GM12892 (cell line): Measurements from ENCODE around the gene PAFAH1B1.

Experiments used
- POLR2A ChIP-seq: IDR thresholded peaks from 2 replicates; pipeline ENCODE4 v1.6.1; 2011; ENCODE audit warnings: low read depth, low read length, control low read depth
- POLR2AphosphoS5 ChIP-seq: IDR thresholded peaks from 2 replicates; pipeline ENCODE4 v1.6.1; 2011; ENCODE audit warnings: low read depth, low read length, control low read depth
- TAF1 ChIP-seq: IDR thresholded peaks from 2 replicates; pipeline ENCODE4 v1.6.1; 2011; ENCODE audit warnings: low read depth, mild to moderate bottlenecking, control low read depth, low read length, borderline replicate concordance

DNA sequence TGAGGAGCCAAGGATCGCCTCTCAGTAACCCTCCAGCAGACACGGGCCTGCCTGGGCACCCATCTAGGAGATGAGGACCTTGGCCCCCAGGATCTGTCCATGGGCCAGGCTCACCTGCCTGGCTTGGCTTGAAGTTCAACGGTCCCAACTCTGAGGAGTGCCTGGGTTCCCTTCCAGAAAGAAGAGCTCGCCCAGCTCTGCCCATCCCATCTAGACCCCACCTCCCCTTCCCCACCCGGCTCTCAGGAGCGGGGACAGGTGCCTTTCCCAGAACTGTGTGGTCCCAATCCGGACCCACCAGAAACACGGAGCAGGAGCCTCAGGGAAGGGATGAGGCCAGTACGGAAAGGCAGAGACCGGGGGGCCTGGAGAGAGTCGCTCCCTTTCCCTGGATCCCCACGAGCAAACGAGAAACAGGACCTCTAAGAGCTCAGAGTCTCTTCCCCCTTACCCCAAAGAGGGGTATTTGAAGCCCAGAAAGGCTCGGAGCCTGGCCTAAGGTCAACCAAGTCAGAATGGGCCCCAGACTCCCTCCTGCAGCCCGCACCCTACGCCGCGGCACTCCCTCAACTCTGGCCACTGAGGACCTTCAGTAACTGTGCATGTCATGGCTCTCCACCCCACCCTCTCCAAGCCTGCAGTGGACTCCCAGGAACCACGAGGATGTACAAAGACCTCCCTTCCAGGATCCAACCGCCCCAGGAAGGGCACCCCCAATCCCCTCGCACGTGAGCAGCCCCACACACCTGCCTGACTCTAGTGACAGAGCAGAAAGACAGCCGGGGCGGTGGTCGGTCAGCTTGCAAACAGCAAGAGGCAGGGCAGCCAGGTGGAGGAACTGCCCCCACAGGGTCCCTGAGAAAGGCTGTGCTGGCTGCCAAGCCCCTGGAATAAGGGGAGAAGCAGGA lies 112.7 kb downstream of the PAFAH1B1 start:
- TF ChIP-seq POLR2A (no peak; the same call in 1 of the 2 replicates), TAF1 (no peak), POLR2AphosphoS5 (no peak)
